ENCODE measurements around the gene CYGB.

The CYGB gene

DNA sequence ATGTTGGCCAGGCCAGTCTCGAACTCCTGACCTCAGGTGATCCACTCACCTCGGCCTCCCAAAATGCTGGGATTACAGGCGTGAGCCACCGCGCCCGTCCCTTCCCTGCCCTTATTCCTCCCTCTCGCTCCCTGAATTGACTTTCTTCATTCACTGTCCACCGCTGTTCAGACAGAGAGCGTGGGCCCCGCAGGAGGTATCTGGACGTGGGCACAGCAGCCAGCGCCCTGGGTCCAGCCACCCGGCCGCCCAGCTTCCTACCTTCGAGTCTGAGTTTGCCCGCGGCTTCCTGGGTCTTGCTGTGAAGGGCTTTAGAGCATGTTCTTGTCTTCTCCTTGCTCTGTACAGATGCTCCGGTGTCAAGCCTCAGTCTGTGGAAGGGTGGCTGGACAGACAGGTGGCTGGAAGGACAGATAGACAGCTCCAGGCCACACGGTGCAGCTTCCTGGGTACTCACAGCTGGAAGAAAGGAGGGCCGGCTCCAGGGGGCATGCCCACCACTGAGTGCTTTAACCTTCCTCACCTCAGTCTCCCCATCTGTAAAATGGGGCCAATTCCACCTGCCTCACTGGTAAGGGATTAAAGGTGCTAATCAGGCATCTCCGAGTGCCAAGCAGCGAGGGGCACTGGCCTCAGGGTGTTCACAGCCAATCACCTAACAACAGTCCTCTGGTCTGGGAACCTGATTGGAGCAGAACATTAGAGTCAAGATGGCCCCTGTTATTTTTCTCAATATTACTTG lies 49.9 kb downstream of the CYGB start:
- no peak overlapping the region for H3K4me3 ChIP-seq (replicated peaks; ENCODE audit: low read depth, low read length)
- DNase-seq (ENCODE audit: low read depth) = no peak
- TF ChIP-seq, protein P1, sequence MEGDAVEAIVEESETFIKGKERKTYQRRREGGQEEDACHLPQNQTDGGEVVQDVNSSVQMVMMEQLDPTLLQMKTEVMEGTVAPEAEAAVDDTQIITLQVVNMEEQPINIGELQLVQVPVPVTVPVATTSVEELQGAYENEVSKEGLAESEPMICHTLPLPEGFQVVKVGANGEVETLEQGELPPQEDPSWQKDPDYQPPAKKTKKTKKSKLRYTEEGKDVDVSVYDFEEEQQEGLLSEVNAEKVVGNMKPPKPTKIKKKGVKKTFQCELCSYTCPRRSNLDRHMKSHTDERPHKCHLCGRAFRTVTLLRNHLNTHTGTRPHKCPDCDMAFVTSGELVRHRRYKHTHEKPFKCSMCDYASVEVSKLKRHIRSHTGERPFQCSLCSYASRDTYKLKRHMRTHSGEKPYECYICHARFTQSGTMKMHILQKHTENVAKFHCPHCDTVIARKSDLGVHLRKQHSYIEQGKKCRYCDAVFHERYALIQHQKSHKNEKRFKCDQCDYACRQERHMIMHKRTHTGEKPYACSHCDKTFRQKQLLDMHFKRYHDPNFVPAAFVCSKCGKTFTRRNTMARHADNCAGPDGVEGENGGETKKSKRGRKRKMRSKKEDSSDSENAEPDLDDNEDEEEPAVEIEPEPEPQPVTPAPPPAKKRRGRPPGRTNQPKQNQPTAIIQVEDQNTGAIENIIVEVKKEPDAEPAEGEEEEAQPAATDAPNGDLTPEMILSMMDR (IDR thresholded peaks at IDR 0.05; ENCODE audit: low read length, missing control alignments) = no peak

DNA sequence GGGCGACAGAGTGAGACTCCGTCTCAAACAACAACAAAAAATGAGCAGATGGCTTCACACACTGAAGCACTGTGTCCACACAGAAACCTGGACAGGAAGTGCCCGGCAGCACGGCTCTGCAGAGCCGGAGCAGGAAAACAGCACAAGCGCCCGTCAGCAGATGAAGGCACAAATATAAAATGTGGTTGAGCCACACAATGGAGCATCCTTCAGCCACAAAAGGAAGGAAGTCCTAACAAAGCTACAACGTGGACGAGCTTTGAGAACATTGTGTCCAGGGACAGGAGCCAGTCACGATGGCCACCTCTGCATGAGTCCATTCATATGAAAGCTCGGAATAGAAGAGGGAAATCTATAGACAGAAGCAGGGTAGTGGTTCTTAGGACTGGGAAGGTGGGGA lies 51.9 kb downstream of the CYGB start:
- no peak for DNase-seq (ENCODE audit: low read depth)
- TF ChIP-seq, protein P1 (IDR thresholded peaks at IDR 0.05; ENCODE audit: low read length, missing control alignments) = no peak
- H3K4me3 ChIP-seq (replicated peaks; ENCODE audit: low read depth, low read length) = no peak overlapping the region

DNA sequence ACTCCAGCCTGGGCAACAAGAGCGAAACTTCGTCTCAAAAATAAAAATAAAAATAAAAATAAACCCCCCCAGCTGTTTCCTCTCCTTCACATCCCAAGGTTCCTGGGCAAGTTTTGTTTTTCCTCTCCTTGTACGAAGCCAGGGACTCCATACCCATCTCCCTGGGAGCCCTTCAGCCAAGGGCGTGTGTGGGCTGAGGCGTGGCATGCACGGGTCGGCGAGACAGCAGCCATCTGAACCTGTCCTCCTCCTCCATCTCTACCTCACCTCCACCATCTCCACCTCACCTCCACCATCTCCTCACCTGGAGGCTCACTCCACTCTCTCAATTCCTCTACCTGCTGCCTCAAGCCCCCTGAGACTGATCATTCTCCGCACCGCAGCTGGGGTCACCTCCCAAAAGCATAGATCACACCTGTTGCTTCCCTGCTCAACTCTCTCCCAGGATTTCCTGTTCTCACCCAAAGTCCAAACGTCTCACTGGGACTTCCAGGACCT lies 53.2 kb downstream of the CYGB start:
- DNase-seq (ENCODE audit: low read depth) = no peak
- TF ChIP-seq, protein P1 (IDR thresholded peaks at IDR 0.05; ENCODE audit: low read length, missing control alignments) = no peak
- H3K4me3 ChIP-seq (replicated peaks; ENCODE audit: low read depth, low read length) = no peak overlapping the region

DNA sequence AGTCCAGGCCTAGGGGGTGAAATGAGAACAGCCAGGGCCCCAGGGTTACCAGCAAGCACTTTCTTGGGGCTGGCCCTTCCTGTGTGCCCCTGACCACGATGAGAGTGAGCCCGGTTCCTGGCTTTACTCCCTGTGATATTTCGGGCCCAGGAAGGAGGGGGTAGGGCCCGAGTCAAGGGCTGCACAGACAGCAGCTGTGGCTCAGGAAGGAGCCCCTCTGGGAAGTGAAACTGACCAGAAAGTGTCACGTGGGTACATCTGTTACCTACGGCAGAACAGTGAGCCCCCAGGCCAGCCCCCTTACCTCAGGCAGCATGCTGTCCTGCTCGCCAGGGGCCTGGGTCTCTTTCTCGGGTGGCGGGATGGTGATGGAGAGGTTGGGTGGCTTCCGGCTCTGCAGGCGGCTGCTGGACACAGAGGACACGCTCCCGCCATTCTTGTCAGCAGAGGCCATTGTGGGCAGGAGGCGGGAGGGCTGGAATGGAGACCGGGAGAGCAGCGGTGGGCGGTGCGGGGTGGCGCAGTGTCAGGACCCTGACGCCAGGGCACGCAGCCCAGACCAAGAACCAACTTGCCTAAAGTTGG lies 56.3 kb downstream of the CYGB start:
- no peak for DNase-seq (ENCODE audit: low read depth)
- no peak overlapping the region for H3K4me3 ChIP-seq (replicated peaks; ENCODE audit: low read depth, low read length)
- TF ChIP-seq, protein P1 (IDR thresholded peaks at IDR 0.05; ENCODE audit: low read length, missing control alignments) = no peak

DNA sequence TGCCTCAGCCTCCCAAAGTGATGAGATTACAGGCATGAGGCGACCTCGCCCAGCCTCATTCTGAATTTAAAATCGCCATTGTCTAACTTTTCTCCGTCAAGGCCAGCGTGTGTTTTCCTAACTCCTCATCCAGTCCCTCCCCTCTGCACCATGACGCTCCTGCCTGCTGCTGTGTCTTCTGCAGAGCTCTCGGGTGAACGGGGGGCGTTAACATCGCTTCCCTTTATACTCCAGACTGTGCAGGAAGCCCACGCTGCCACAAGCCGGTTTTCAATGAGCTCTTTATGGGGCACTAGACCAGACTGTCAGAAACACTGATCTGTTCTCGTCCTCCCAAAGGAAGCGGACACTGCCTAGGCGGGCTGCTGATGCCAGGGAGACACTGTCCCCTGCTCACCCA lies 56.9 kb downstream of the CYGB start:
- H3K4me3 ChIP-seq (replicated peaks; ENCODE audit: low read depth, low read length) = no peak overlapping the region
- TF ChIP-seq, protein P1 (IDR thresholded peaks at IDR 0.05; ENCODE audit: low read length, missing control alignments) = no peak
- no peak for DNase-seq (ENCODE audit: low read depth)

DNA sequence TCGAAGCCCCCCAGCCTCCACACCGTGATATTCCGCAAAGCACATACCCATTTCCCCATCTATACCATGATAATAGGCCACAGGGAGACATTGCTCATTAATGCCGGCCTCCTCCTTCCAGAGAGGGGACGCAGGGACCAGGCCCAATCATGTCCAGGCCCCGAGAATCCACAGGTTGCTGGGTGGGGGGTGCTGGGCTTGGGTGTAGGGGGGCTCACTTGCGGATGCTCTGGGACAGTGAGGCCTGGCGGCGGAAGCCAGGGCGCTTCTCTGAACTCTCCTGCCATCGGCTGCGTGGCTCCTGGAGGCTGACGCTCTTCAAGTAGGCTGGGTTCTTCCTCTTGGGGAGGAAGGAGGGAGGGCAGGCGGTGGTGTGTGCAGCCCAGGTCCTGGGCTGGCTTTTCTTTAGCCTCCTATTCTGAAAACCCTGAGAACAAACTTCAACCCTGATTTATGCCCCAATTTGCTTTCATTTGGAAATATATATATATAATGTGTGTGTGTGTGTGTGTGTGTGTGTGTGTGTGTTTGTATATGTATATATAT lies 57.9 kb downstream of the CYGB start:
- no peak for DNase-seq (ENCODE audit: low read depth)
- TF ChIP-seq, protein P1 (IDR thresholded peaks at IDR 0.05; ENCODE audit: low read length, missing control alignments) = no peak
- H3K4me3 ChIP-seq (replicated peaks; ENCODE audit: low read depth, low read length) = no peak overlapping the region
